ENCODE measurements around the gene TMEFF2.

DNA sequence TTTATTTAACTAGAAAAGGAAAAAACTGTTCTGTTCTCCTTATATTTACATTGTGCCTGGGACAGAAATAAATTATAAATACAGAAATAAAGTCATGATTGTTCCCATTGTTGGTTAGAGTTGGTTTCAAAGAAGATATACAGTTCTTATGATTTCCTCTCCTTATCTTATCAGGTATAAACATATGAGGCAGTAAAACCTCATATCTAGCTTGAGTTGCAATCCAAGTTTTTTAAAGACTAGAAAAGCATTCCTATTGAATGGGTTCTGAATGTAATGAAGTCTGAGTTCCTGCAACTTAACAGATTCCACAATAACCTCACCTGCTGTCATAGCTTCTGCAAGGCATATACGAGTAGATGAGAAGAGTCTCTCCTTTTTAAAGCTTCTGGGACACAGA lies 233.2 kb downstream of the TMEFF2 start:
- TF ChIP-seq GATA3 (IDR thresholded peaks at IDR 0.05; ENCODE audit: low read depth, low read length) (no peak), GATA2 (IDR thresholded peaks at IDR 0.05; ENCODE audit: low read depth, low read length) (no peak)

Measured in SH-SY5Y (cell line).